ENCODE measurements around the gene EXOC2.

EXOC2 gene

GRCh38 chr6:435441-436307 lies 257.3 kb downstream of the EXOC2 start:
- H3K4me2 ChIP-seq (ENCODE audit: low read length) = no peak overlapping the region
- no peaks in the 10 kb centered on the region for H3K36me3 ChIP-seq (ENCODE audit: control insufficient read depth, low read length)
- H3K79me2 ChIP-seq (ENCODE audit: control insufficient read depth, low read length) = no peaks in the 10 kb centered on the region
- H3K4me3 ChIP-seq (ENCODE audit: low read length) = no peak overlapping the region
- H3F3A ChIP-seq (ENCODE audit: control insufficient read depth, insufficient read depth) = no peaks in the 10 kb centered on the region
- H4K20me1 ChIP-seq (ENCODE audit: control insufficient read depth, insufficient read depth, low read depth, low read length) = no peaks in the 10 kb centered on the region
- no peaks in the 10 kb centered on the region for H3K9me3 ChIP-seq (ENCODE audit: control insufficient read depth, insufficient read depth, low read length)
- peaks cover 11% of the 10 kb centered on the region; the same call in 1 of the 2 replicates for H3K27me3 ChIP-seq (ENCODE audit: control insufficient read depth, low read length)
- no peaks in the 10 kb centered on the region for H3K4me1 ChIP-seq (ENCODE audit: control insufficient read depth, low read length)
- H3K27ac ChIP-seq (ENCODE audit: low read depth, low read length) = no peak overlapping the region
- TF ChIP-seq EZH2phosphoT487 (IDR thresholded peaks at IDR 0.05; ENCODE audit: borderline replicate concordance, low read length) (no peak), CTCF (IDR thresholded peaks at IDR 0.05; ENCODE audit: low read depth, low read length, poor library complexity, severe bottlenecking) (no peak)
- no peaks in the 10 kb centered on the region for H3K9me2 ChIP-seq (replicated peaks; ENCODE audit: control insufficient read depth, low read length)

Data from DOHH2 (cell line).